Activated CD8-positive, alpha-beta memory T cell treated with anti-CD3 and anti-CD28 coated beads for 24 hours (primary cell): ENCODE data around the gene ATP6V1G1.
A peak's percentile ranks its signal among the peaks of the same experiment; 100 is the strongest.
"Not testable (repeated sequence)": the region's sequence is repeated elsewhere in the genome, so short reads cannot be mapped to it uniquely, and the experiment has no call there.

Experiments
- DNase-seq: peaks from one replicate; pipeline ENCODE4 v3.0.0-alpha.2; 2020

The ATP6V1G1 gene, protein sequence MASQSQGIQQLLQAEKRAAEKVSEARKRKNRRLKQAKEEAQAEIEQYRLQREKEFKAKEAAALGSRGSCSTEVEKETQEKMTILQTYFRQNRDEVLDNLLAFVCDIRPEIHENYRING

DNA sequence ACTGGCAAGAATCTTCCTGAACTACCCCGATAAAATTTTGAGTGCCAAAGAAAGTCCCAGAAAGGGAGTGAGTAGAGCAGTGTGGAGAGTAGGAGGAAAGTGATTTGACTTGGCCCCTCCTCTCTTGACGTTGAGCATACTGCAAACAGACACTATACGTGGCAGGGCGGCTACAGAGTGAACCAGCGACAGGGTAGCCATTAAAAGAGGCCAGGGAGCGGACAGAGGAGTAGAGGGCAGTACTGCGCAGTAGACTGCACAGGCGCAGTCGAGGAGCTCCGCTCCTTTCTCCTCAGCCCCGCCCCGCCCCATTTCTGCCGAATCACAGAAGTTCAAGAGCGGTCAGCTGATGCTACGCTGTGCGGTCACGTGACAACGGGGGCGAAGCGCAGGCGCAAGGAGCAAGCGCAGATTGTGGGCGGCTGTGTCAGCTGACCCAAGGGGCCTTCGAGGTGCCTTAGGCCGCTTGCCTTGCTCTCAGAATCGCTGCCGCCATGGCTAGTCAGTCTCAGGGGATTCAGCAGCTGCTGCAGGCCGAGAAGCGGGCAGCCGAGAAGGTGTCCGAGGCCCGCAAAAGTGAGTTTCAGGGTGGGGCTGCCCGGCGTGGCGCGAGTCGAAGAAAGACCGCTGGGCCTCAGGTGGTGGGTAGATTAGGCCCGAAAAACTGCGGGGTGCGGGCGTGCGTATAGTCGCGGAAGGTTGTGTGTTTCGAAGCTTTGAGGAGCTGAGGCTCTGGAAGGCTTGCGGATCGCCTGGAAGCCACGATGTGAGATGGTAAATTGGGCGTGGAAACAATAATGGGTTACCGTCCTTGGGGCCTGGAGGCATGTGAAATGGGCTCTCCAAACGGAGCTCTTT, at the start of gene ATP6V1G1:
Gene ATP6V1G1 (plus strand): TSS at position 425 of the 858 bp plus-strand sequence. CDS start 70 bp downstream, at position 495.
- DNase-seq, result peak; percentile 98

DNA sequence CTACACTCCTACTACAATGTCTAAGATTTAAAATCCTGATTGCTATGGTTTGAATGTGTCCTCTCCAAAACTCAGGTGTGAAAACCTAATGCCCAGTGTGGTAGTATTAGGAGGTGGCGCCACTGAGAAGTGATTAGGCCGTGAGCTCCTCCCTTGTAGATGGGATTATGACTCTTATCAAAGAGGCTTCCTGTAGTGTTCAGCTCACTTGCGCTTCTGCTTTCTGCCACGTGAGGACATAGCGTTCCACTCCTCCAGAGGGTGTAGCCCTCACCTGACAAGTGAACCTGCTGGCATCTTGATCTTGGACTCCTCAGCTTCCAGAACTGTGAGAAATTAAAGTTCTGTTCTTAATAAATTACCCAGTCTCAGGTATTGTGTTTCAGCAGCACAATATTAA, 49.3 kb upstream of the ATP6V1G1 start:
- DNase-seq, result no peak

DNA sequence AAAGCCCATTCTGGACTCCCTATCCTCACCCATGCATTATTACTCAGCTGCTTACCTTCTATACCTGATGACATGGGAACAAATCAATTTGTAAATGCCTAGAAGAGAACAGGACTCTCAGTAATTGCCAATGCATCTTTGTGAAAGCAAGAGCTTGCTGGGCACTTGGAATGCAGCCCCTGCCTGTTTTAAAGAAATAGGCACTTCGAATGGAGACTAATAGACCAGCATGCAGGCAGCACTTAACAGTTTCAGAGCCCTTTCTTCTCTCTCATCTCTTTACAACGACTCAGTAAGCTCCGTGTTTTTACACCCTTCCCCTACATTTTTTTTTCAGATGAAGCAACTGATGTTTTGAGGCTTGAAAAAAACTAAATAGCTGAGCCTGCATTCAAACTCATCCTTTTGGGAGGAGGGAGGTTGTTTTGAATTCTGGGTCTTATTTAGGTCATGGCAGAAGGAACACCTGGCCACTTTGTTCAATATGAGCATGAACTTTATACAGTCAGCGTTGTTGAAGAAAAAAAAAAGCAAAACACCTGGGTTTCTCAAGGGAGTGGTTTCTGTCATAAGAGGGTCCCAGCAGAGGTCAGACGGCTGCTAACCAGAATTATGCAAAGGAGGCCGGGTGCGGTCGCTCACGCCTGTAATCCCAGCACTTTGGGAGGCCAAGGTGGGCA, 47.7 kb upstream of the ATP6V1G1 start:
- no peak for DNase-seq

DNA sequence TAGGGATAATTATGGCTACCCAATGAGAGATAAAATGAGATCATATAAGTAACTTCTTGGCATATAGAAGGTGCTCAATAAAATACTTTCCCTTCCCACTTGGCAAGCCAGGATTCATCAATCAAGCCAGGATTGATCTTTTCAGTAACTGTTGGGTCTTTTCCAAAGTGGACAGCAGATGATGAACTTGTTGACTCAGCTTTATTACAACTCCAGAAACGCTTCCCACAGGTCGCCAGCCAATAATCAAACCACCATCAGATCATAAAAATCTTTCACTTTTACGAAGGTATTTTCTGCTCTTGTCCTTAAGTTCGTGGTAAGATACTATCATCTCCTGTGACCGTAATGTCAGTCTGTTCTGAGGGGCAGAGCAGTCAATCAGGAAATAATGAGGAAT, 42.5 kb upstream of the ATP6V1G1 start:
- no peak for DNase-seq

DNA sequence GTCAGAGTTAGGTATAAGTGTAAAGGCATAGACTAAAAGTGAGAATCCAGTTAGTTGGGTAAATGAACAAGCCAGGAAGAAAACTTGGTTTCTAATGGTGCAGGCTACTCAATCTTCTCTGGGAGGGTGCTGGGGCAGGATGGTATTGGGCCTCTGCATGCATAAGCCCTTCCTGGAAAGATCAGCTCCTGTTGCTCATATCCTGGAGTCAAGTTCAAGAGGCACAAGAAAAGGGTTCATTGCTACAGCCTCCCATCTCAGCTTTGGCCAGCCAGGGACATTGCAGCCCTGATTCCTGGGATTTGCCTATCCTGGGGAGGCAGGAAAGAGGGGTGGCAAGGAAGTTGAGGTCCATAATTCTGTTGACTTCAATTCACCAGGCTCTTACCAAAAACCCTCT, 40.7 kb upstream of the ATP6V1G1 start:
- no peak for DNase-seq

DNA sequence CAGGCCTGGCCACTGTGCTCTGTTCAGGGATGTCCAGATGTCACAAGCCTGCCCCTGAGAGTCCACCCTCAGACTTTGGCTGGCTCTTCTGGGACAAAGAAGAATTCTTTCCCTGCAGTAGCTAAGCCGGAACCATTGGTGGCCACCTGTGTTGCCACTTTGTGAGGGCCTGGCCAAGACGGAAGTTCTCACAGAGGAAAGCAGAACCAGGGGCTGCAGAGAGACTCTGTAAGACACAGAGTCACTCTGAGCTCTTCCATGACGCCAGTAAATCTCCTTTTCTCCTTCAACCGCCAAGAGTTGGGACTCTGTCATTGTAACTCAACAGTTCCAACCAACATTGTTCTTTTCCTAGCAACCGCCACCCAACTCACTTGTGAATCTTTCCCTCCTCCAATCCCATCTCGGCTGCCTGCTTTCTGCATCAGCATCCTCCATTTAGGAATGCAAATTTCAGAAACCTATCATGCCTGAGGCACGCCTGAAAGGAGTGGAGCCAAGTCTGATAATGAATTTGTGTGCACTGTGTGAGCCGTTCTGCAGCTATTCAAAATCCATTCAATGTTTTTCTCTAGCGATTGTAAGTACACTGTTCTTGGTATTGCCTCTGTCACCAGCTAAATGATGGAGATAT, 37.8 kb upstream of the ATP6V1G1 start:
- no peak for DNase-seq

DNA sequence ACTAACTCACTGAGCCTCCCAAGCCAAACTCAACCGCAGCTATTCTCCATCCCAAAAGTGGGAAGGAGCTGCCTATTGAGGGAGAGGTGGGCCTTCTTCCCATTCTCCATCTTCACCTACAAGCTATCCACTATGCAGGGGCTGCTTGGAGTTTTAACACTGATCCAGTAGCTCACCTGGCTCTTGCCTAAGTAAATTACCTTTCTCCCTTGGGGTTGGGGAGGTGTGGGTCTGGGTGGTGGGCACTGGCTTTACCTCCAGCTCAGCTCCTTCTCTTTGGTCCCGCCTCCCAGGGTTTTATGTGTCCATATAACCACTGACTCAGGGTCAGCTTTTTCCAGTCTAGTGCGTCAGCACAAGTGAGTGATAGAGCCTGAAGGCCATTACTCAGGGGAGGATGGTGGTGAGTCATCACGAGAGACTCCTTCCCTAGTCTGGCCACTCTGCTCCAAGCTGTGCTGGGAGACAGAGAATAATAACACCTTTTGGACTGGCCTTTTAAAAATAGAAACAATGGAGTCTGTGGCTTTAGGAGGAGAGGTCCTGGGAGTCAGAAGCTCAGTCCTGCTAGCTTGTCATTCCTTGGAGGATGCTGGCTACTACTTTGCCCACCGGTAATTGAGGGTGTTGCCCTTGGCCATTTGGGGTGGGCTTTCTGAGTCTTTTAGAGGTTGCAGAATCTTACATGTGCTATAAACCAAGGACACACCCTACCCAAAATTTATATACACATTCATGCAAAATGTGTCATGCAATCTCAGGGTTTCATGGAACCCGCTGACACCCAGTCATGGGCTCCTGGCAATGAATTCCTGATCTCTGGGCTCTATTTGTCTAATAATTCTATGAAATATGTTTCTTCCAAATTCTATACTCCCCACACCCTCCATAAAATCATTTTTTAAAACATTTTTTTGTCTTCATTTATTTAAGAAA, 35.6 kb upstream of the ATP6V1G1 start:
- DNase-seq, result no peak

DNA sequence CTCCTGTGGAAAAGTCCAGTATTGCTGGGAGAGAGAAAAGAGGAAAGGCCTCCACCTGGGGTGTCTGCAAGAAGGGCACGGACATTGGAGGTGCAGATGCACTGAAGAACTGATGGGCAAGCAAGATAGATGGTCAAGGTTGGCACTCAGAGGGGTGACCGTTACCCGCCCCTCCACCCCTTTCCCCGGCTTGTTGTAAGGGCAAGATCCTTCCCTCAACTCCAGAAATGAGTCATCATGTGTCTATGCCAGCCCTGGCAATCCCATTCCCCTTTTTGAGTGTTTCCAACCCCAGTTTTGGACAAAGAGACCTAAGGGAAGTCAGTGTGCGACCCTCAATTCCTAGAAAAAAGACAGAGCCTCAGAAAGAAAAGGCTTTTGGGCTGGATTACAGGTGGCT, 34.9 kb upstream of the ATP6V1G1 start:
- DNase-seq, result no peak

DNA sequence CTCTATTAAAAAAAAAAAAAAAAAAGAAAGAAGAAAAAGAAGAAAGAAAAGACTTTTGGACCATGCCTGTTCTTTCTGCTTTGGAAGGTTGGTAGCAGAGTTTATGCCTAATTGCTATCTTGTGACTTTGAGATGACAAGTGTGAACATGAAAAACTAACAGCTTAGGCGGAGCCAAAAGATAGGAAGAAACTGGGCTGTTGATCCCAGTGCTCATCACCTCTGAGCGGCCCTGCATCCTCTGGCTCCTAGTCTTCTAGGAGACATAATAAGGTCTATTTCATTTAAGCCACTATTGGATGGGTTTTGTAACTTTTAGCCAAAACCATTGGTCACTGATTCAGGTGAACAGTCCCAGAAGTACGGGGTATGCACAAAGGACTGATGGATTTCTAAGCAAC, 34.4 kb upstream of the ATP6V1G1 start:
- no peak for DNase-seq

DNA sequence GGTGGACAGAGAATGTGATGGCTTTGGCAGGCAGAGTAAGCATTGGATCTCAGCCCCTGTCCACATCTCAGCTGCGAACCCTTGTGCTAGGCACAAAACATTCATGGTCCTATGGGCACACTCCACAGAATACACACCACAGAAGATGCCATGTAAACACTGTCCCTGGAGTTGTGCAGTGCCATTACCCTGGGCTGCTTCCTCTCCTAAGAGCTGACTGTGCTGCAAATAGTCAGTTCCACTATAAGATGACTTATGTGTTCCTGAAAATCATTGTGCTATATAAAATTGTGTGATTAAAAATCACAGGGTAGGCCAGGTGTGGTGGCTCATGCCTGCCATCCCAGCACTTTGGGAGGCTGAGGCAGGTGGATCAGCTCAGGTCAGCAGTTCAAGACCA, 31.9 kb upstream of the ATP6V1G1 start:
- no peak for DNase-seq

DNA sequence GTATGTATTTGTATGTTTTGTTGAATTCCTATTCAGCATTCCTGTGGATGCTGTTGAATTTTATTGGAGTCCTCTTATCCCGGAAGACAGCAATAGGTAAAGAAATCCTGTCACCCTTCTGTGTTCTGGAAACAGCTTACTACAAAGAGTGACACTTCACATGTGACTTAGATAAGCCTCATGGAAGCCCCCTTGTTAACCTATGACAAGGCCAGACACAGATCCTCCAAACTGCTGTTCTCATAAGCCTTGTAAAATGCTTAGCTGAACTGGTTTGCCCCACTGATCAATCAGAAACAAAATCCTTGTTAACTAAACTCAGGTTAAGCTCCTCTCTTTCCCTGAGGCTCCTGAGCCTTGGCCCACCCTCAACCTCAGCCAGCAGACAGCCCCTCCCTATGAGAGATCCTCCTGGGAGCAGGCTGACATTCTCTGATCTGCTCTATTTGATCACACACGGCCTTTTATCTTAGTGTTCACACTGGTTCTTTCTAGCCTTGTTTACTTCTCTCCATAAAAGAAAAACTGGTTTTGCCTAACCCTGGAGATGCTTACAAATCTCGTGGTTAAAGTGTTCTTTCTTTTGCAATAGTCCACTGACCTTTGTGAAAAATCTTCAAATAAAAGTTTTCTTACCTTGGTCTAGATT, 29.4 kb upstream of the ATP6V1G1 start:
- DNase-seq, result no peak

DNA sequence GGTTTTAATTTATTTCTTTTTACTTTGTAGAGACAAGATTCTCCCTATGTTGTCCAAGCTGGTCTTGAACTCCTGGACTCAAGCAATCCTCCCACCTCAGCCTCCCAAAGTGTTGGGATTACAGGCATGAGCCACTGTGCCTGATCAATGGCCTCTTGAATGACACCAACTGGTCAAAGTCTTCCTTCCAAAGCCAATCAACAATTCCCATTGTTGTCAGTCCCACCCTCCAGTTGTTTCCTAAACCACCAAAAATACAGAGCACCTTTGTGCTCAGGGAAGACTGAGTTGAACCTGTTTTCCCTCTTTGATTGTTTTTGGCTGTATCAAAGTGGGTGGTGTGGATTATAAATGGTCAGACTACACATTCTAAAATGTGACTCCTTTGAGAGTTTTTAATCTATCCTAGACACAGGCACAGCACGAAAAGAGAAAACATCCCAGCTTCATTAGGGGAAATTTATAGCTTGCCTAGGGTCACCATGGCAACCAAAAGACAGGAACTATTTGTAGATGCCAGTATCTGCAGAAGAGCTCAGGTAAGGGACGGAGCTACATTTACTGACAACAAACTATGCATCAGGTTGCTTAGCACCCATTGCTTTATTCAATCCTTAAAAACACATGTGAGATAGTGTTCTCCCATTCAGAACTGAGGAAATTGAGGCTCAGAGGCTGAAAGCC, 27.6 kb upstream of the ATP6V1G1 start:
- no peak for DNase-seq

DNA sequence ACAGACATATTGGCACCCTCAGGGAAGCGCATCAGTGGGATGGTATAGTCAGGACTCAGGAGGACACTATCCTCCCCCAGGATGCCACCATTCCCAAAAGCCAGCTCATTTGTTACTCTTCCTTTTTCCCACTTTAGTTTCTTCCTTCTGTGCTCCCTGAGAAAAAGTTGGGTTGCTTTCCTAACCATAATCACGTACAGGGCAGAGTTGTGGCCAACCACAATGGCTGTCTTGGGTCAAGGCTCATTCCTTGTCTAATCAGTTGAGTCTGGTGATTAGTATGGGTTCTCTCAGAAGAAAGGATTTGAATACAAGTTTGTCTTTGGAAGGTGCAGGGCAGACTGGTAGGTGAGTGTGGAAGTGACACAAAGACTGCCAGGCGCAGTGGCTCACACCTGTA, 26.6 kb upstream of the ATP6V1G1 start:
- no peak for DNase-seq

DNA sequence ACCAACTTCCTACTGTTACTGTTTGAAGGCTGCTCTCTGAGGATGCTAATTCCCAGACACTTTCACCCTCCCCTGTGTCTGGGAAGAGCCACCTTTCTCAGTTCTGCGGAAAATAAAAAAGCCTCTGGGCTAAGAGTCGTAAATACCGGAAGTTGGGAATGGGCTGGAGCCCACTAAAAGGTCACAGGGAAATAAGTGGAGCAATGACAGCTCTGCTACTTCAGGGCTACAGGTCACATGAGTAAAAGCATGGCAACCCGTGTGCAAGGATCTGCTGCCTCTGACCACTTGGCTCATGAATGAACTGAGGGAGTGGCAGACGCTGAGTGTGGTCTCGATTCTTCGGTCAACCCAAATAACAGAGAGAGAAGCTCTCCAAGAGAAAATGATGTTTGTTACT, 25.8 kb upstream of the ATP6V1G1 start:
- DNase-seq, result no peak

DNA sequence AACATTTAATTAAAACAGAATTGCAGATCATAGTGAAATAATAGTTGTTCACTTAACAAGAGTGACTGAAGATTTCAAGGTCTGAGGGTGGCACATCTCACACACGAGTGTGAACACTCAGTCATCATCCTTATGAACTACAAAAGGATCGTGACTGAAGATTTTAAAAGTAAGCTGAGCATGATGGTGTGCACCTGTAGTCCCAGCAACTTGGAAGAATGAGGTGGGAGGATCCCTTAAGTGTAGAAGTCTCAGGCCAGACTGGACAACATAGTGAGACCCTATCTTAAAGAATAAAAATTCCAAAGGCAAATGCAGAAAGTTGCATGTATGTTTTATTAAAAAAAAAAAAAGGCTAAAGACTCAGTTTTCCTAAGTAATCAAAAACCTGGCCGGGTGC, 22.4 kb upstream of the ATP6V1G1 start:
- DNase-seq, result no peak

DNA sequence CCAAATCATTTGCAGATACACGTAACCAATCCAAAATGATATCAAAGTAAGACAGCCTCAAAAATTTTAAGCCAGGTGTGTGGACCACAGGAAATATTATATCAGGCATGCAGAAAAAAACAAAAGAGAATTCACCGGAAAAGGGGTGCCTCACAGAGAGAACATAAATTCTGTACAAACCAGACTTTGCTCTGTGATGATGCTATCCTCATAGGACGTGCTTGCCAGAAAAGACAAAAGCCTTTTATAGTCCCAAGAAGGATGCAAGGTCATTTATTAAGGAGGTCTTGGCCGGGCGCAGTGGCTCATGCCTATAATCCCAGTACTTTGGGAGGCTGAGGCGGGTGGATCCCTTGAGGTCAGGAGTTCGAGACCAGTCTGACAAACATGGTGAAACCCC, 16.8 kb upstream of the ATP6V1G1 start:
- no peak for DNase-seq

DNA sequence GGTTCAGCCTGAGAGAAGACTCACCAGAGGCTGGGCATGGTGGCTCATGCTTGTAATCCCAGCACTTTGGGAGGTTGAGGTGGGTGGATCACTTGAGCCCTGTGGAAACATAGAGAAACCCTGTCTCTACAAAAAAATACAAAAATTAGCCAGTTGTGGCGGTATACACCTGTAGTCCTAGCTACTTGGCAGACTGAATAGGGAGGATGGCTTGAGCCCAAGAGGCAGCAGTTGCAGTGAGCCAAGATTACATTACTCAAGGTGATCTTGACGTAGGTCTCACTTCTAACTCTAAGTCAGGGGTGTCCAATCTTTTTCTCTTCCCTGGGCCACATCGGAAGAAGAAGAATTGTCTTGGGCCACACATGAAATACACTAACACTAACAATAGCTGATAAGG, 16.2 kb upstream of the ATP6V1G1 start:
- DNase-seq, result no peak

DNA sequence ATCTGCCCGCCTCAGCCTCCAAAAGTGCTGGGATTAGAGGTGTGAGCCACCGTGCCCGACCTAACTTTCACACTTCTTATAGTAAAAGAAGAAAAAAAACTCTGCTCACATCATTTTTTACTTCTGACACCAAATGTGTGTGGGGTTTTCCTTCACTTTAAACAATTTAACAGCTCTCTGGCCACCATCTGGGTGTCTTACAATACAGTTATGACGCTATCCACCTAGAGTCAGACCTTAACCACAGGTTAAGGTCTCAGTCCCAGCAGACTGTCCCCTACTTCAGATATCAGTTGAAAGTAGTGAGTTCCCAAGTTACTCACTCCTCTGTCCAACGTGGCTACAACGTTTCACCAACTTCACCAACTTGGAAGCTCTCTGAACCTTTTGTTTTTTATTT, 15.4 kb upstream of the ATP6V1G1 start:
- DNase-seq, result no peak

DNA sequence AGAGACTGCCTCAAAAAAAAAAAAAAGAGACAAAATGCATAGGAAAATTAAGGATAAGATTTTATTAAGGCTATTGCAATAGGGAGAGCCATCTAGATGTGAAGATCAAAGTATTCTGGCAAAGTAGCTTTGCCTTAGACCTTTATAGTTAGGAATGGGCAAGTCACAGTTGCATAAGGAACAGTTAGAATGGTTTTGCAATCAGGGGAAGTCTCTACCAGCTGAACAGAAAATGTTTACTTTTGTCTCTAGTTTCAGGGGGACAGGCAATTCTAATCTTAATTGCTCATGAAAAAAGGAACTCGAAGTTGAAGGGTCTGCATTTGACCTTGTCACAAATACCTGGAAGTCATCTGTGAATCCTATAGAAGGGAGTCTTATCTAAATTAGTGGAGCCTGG, 13.1 kb upstream of the ATP6V1G1 start:
- no peak for DNase-seq

DNA sequence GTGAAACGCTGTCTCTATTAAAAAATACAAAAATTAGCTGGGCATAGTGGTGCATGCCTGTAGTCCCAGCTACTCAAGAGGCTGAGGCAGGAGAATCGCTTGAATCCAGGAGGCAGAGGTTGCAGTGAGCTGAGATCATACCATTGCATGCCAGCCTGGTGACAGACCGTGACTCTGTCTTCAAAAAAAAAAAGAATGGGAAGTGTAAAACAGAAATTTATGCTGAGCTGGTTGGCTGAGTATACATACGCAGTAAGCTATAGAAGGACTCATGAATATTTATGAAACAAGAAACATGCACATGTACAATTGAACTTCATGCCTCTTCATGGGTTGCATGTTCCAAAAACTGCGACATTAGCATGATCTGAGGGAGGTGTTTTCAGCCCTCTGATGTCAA, 10.8 kb upstream of the ATP6V1G1 start:
- not testable (repeated sequence) for DNase-seq

DNA sequence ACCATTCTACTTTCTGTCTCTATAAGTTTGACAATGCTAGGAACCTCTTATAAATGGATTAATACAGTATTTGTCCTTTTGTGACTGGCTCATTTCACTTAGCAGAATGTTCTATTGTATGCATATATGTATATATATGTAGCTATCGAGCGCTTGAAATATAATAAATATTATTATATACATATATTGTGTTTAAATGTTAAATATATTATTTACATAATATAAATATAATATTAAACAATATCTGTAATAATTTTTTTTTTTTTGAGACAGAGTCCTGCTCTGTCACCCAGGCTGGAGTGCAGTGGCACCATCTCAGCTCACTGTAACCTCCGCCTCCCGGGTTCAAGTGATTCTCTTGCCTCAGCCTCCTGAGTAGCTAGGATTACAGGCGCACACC, 9.4 kb upstream of the ATP6V1G1 start:
- DNase-seq, result not testable (repeated sequence)
